ENCODE data around the gene NBAS.

The NBAS gene

GRCh38 chr2:15128846-15129245 lies 432.3 kb downstream of the NBAS start:
- H3K4me3 ChIP-seq (ENCODE audit: control insufficient read depth, low read depth, low read length), result no peak overlapping the region
- no peak for TF ChIP-seq CTCF (IDR thresholded peaks at IDR 0.05; ENCODE audit: control insufficient read depth, insufficient read depth, low read depth, low read length, missing control alignments)
- DNase-seq (ENCODE audit: low read depth), result no peak

- H3K4me3 ChIP-seq (ENCODE audit: control insufficient read depth, low read depth, low read length), result no peak overlapping the region
- TF ChIP-seq CTCF (IDR thresholded peaks at IDR 0.05; ENCODE audit: control insufficient read depth, insufficient read depth, low read depth, low read length, missing control alignments), result no peak
- DNase-seq (ENCODE audit: low read depth), result no peak
These were observed 433.3 kb downstream of the NBAS start for GRCh38 chr2:15127876-15128275.

- no peak for DNase-seq (ENCODE audit: low read depth)
- TF ChIP-seq CTCF (IDR thresholded peaks at IDR 0.05; ENCODE audit: control insufficient read depth, insufficient read depth, low read depth, low read length, missing control alignments), result no peak
- no peak overlapping the region for H3K4me3 ChIP-seq (ENCODE audit: control insufficient read depth, low read depth, low read length)
These were observed 433.8 kb downstream of the NBAS start for GRCh38 chr2:15127301-15127700.

GRCh38 chr2:15126373-15126772 lies 434.8 kb downstream of the NBAS start:
- TF ChIP-seq CTCF (IDR thresholded peaks at IDR 0.05; ENCODE audit: control insufficient read depth, insufficient read depth, low read depth, low read length, missing control alignments), result no peak
- H3K4me3 ChIP-seq (ENCODE audit: control insufficient read depth, low read depth, low read length), result no peak overlapping the region
- no peak for DNase-seq (ENCODE audit: low read depth)

GRCh38 chr2:15122915-15123314 lies 438.2 kb downstream of the NBAS start:
- no peak overlapping the region for H3K4me3 ChIP-seq (ENCODE audit: control insufficient read depth, low read depth, low read length)
- TF ChIP-seq CTCF (IDR thresholded peaks at IDR 0.05; ENCODE audit: control insufficient read depth, insufficient read depth, low read depth, low read length, missing control alignments), result no peak
- no peak for DNase-seq (ENCODE audit: low read depth)

GRCh38 chr2:15120631-15121030 lies 440.5 kb downstream of the NBAS start:
- H3K4me3 ChIP-seq (ENCODE audit: control insufficient read depth, low read depth, low read length), result no peak overlapping the region
- TF ChIP-seq CTCF (IDR thresholded peaks at IDR 0.05; ENCODE audit: control insufficient read depth, insufficient read depth, low read depth, low read length, missing control alignments), result no peak
- no peak for DNase-seq (ENCODE audit: low read depth)

GRCh38 chr2:15119722-15120175 lies 441.4 kb downstream of the NBAS start:
- no peak for TF ChIP-seq CTCF (IDR thresholded peaks at IDR 0.05; ENCODE audit: control insufficient read depth, insufficient read depth, low read depth, low read length, missing control alignments)
- no peak for DNase-seq (ENCODE audit: low read depth)
- no peak overlapping the region for H3K4me3 ChIP-seq (ENCODE audit: control insufficient read depth, low read depth, low read length)

Data from AG09309 (cell line).